GM13977 (cell line): ENCODE measurements around the gene MTARC2.
"Not testable (repeated sequence)": the region's sequence is repeated elsewhere in the genome, so short reads cannot be mapped to it uniquely, and the experiment has no call there.

Experiments
- DNase-seq: peaks from one replicate; pipeline ENCODE4 v3.0.0; 2012; ENCODE audit warnings: low spot score
- CTCF ChIP-seq: IDR thresholded peaks from 2 replicates; pipeline ENCODE4 v1.5.1; 2012; ENCODE audit warnings: mild to moderate bottlenecking, control low read depth; ENCODE audit not compliant: insufficient read depth; ENCODE audit errors: extremely low read depth, missing control alignments
- in situ Hi-C: fragments of 300-500 bp; cut with MboI; formaldehyde crosslinking; loops from one replicate; pipeline ENCODE4 v1.12.0; 2022; ENCODE audit warnings: low sequenced_read_pairs, low pct_unique_long_range_greater_than_20kb, mixed read lengths, inconsistent platforms; ENCODE audit not compliant: unreplicated experiment

MTARC2 gene

GRCh38 chr1:220732137-220732536 is 16.0 kb upstream of the MTARC2 start:
- TF ChIP-seq CTCF = no peak
- DNase-seq = no peak
- in situ Hi-C loops = loop anchor here (25.0 kb wide), 1 partner anchor 445 kb away; no protein-coding TSS in a partner anchor

GRCh38 chr1:220732621-220733020 is 15.5 kb upstream of the MTARC2 start:
- DNase-seq = no peak
- TF ChIP-seq CTCF = no peak
- in situ Hi-C loops = loop anchor here (25.0 kb wide), 1 partner anchor 445 kb away; no protein-coding TSS in a partner anchor

GRCh38 chr1:220733086-220733601 is 15.0 kb upstream of the MTARC2 start:
- DNase-seq = peak; percentile 70
- in situ Hi-C loops = loop anchor here (25.0 kb wide), 1 partner anchor 446 kb away; no protein-coding TSS in a partner anchor
- peak; percentile 76 for TF ChIP-seq CTCF

GRCh38 chr1:220734571-220735326 is 13.4 kb upstream of the MTARC2 start:
- in situ Hi-C loops = loop anchor here (25.0 kb wide), 1 partner anchor 447 kb away; no protein-coding TSS in a partner anchor
- no peak for TF ChIP-seq CTCF
- no peak for DNase-seq

- in situ Hi-C loops = loop anchor here (25.0 kb wide), 1 partner anchor 449 kb away; no protein-coding TSS in a partner anchor
- not testable (repeated sequence) for DNase-seq
Measured at GRCh38 chr1:220736283-220736682, 11.8 kb upstream of the MTARC2 start.

- DNase-seq = no peak
- in situ Hi-C loops = loop anchor here (25.0 kb wide), 1 partner anchor 454 kb away; no protein-coding TSS in a partner anchor
Measured at GRCh38 chr1:220741349-220741748, 6.8 kb upstream of the MTARC2 start.

More at GRCh38 chr1:220741349-220741748, 6.8 kb upstream of the MTARC2 start:
- TF ChIP-seq CTCF = no peak
